ENCODE measurements around the gene AOPEP.

- TF ChIP-seq CTCF (IDR thresholded peaks at IDR 0.05) (no peak), POLR2A (IDR thresholded peaks at IDR 0.05) (no peak)
Observed at GRCh38 chr9:94699715-94700373, 26.7 kb upstream of the AOPEP start.
